MG63 (cell line): ENCODE results near the gene MPHOSPH9. TPM values are rescaled to one million over a fixed set of nuclear protein-coding genes. Genes with fewer than 3 reads are reported as not detected.
A peak's percentile ranks its signal among the peaks of the same experiment; 100 is the strongest.

Experiments
- DNase-seq: peaks from one replicate; pipeline ENCODE4 v3.0.0-alpha.2; 2020
- H3K27me3 ChIP-seq: fragments of 250-450 bp; sonication (Bioruptor Pico); 2 replicates; pipeline ENCODE4 v1.5.1; 2020; ENCODE audit warnings: mild to moderate bottlenecking, moderate library complexity
- H3K36me3 ChIP-seq: fragments of 250-450 bp; sonication (Bioruptor Pico); 2 replicates; pipeline ENCODE4 v1.5.1; 2020; ENCODE audit warnings: mild to moderate bottlenecking, moderate library complexity
- H3K4me3 ChIP-seq: fragments of 250-450 bp; sonication (Bioruptor Pico); 2 replicates; pipeline ENCODE4 v1.5.1; 2020; ENCODE audit warnings: mild to moderate bottlenecking, moderate library complexity
- H3K9me3 ChIP-seq: fragments of 250-450 bp; sonication (Bioruptor Pico); 2 replicates; pipeline ENCODE4 v1.5.1; 2020; ENCODE audit warnings: mild to moderate bottlenecking, moderate library complexity
- total RNA-seq: library from RNA; depleted of rRNA; stranded (reverse); fragments of >200 nt; shearing (Covaris generic); gene quantifications from 2 replicates; pipeline ENCODE4 v1.2.3, GENCODE V29; 2014; ENCODE audit warnings: low replicate concordance

MPHOSPH9 gene
- total RNA-seq, 1 experiment from 2014 or later, result 16.0 TPM

DNA sequence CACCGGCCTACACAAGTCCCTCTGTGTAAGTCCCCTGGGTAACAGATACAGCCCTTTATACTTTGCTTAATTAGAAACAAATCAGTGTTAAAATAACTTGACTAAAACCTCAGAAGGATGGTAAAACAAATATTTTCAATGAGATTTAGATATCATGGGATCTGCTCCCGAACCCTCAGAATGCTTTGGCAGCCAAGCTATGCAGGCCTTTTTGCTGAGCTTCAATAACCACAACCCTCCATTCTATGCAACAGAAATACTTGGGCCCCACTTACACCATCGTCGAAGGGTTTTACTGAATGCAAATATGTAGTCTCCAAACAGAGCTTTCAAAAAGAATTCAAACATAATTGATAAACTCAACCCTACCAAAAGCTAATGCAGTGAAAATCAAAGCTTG is 52.8 kb downstream of the MPHOSPH9 start:
- no peak for DNase-seq
- Histone ChIP-seq H3K9me3 (no peaks in the 10 kb centered on the region), H3K4me3 (no peak overlapping the region), H3K36me3 (peaks cover 47% of the 10 kb centered on the region), H3K27me3 (no peaks in the 10 kb centered on the region)

DNA sequence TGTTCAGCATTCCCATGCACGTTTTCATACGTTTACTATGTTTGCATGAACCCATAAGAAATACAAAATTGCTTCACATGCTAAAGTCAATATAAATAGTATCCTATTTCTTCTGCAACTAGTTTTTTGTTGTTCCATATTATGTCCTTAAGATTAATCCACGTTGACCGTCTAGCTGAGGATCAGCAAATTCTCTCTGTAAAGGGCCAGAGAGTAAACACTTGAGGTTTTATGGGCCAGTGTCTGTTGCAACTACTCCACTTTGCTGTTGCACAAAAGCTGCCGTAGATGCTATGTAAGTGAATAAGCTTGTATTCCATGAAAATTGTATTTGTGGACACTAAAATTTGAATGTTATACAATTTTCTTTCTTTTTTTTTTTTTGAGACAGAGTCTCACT is 61.0 kb downstream of the MPHOSPH9 start:
- H3K36me3 ChIP-seq, result peaks cover 38% of the 10 kb centered on the region
- H3K27me3 ChIP-seq, result no peaks in the 10 kb centered on the region
- DNase-seq, result no peak
- no peak overlapping the region for H3K4me3 ChIP-seq
- H3K9me3 ChIP-seq, result no peaks in the 10 kb centered on the region

GRCh38 chr12:123167329-123167728 is 65.6 kb downstream of the MPHOSPH9 start:
- H3K36me3 ChIP-seq, result peaks cover 23% of the 10 kb centered on the region
- no peak for DNase-seq
- no peaks in the 10 kb centered on the region for H3K27me3 ChIP-seq
- H3K9me3 ChIP-seq, result no peaks in the 10 kb centered on the region
- no peak overlapping the region for H3K4me3 ChIP-seq

- Histone ChIP-seq H3K27me3 (no peaks in the 10 kb centered on the region), H3K9me3 (no peaks in the 10 kb centered on the region), H3K4me3 (no peak overlapping the region), H3K36me3 (peaks cover 28% of the 10 kb centered on the region)
- DNase-seq, result no peak
Measured at GRCh38 chr12:123165537-123165936, 67.4 kb downstream of the MPHOSPH9 start.

DNA sequence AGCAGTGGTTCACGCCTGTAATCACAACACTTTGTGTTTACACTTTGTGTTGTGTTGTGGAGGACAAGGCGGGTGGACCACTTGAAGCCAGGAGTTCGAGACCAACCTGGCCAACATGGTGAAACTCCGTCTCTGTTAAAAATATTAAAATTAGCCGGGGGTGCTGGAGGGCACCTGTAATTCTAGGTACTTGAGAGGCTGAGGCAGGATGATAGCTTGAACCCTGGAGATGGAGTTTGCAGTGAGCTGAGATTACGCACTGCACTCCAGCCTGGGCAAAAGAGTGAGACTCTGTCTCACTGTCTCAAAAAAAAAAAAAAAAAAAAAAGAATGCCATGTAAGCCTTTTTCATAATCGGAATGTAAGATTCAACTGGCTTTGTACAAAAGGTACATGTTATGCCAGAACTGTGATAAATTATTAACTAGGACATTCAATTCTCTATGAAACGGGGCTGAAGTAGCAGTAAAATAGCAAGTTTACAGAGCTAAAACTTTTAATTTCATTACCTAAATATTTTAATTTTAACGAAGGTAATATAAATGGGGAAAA is 68.2 kb downstream of the MPHOSPH9 start:
- Histone ChIP-seq H3K36me3 (peaks cover 32% of the 10 kb centered on the region), H3K9me3 (no peaks in the 10 kb centered on the region), H3K4me3 (no peak overlapping the region), H3K27me3 (no peaks in the 10 kb centered on the region)
- DNase-seq, result no peak

- Histone ChIP-seq H3K27me3 (no peaks in the 10 kb centered on the region), H3K4me3 (no peak overlapping the region), H3K36me3 (peaks cover 32% of the 10 kb centered on the region), H3K9me3 (no peaks in the 10 kb centered on the region)
- DNase-seq, result no peak
Measured at GRCh38 chr12:123164222-123164621, 68.7 kb downstream of the MPHOSPH9 start.

GRCh38 chr12:123163227-123163626 is 69.7 kb downstream of the MPHOSPH9 start:
- DNase-seq, result no peak
- Histone ChIP-seq H3K4me3 (no peak overlapping the region), H3K36me3 (peaks cover 32% of the 10 kb centered on the region), H3K27me3 (no peaks in the 10 kb centered on the region), H3K9me3 (no peaks in the 10 kb centered on the region)

GRCh38 chr12:123160801-123161487 is 72.0 kb downstream of the MPHOSPH9 start:
- Histone ChIP-seq H3K4me3 (no peak overlapping the region), H3K27me3 (no peaks in the 10 kb centered on the region), H3K9me3 (no peaks in the 10 kb centered on the region), H3K36me3 (peaks cover 36% of the 10 kb centered on the region)
- DNase-seq, result no peak

- Histone ChIP-seq H3K27me3 (no peaks in the 10 kb centered on the region), H3K4me3 (no peak overlapping the region), H3K9me3 (no peaks in the 10 kb centered on the region), H3K36me3 (peaks cover 17% of the 10 kb centered on the region)
- DNase-seq, result no peak
Measured at GRCh38 chr12:123153906-123154305, 79.0 kb downstream of the MPHOSPH9 start.

GRCh38 chr12:123152833-123153232 is 80.1 kb downstream of the MPHOSPH9 start:
- H3K9me3 ChIP-seq, result no peaks in the 10 kb centered on the region
- no peak for DNase-seq
- H3K27me3 ChIP-seq, result no peaks in the 10 kb centered on the region
- H3K36me3 ChIP-seq, result peaks cover 20% of the 10 kb centered on the region
- no peak overlapping the region for H3K4me3 ChIP-seq

DNA sequence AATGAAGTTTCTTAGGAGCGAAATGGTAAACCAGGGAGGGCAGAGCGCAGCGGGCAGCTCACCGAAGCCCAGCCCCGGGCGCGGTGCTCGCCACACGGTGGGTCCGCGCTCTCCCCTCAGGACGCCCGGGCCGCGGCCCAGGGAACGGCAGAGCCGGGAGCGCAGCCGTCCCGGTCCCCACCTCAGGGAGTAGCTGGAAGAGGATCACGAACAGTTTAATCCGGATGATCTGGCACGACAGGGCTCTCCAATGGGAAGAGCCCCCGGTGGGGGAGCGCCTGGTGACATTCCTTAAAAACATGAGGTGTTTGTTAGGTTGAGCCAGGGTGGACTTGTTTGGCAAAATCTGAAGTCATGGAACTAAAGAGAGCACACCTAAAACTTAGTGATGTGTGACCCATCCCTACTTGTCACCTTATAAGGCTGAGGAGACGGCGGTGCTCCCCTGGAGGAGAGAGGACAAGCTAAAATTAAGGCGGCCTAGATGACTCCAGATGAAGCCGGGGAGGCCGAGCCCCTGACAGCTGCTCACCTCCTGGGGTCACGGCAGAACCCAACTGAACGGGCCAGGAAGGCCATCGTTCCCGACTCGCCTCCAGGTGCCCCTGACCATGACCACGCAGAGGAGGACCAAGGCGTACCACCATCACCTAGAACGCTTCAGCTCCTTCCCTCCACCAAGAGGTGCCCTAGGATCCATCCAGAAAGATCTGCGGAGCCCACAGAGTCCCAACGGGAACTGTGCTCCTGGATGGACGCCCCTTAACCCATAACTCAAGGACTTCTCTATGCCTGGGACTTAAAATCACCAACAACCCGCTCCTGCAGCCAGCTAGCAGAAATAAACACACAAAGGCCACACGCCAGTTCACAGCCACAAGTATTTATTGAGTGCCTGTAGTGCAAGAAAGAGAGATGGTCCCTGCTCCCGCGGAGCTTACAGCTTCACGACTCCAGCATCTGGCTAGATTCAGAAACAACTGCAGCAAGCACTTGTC is 81.2 kb downstream of the MPHOSPH9 start:
- no peaks in the 10 kb centered on the region for H3K27me3 ChIP-seq
- no peaks in the 10 kb centered on the region for H3K9me3 ChIP-seq
- peaks cover 20% of the 10 kb centered on the region for H3K36me3 ChIP-seq
- DNase-seq, result no peak
- peak overlapping the region; percentile 62 for H3K4me3 ChIP-seq

GRCh38 chr12:123150744-123151456 is 82.0 kb downstream of the MPHOSPH9 start, which contains the start of gene PITPNM2:
Gene PITPNM2, minus strand, starts transcription at chr12:123151090. Its CDS starts 116,500 bp downstream, at chr12:123034590.
- no peaks in the 10 kb centered on the region for H3K9me3 ChIP-seq
- H3K36me3 ChIP-seq, result peaks cover 16% of the 10 kb centered on the region
- peak within 1 kb of the TSS; percentile 62 for H3K4me3 ChIP-seq
- peak; percentile 67 for DNase-seq
- no peaks in the 10 kb centered on the region for H3K27me3 ChIP-seq

GRCh38 chr12:123150275-123150743 is 82.6 kb downstream of the MPHOSPH9 start:
- Histone ChIP-seq H3K9me3 (no peaks in the 10 kb centered on the region), H3K27me3 (no peaks in the 10 kb centered on the region), H3K36me3 (peaks cover 11% of the 10 kb centered on the region), H3K4me3 (peak overlapping the region; percentile 56)
- DNase-seq, result peak; percentile 47

GRCh38 chr12:123149501-123150274 is 83.3 kb downstream of the MPHOSPH9 start:
- no peak for DNase-seq

DNA sequence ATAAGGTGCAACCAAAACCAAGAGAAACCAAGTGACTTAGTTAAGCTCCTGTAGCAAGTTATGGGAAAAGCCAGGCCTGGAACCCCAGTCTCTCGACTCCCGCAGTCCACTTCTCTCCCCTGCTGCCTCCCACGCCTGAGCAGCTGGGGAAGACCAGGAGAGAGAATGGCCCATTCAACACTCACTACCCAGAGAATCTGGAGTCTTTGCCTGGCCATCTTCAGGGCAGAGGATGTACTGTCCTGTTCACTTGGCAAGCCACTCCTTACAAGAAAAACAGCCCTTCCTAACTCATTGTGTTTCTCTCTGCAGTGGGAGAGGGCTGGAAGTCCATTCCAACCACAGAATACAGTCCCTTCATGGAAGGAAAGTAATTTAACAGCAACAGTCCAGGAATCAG is 83.9 kb downstream of the MPHOSPH9 start:
- no peaks in the 10 kb centered on the region for H3K27me3 ChIP-seq

More at GRCh38 chr12:123149501-123150274, 83.3 kb downstream of the MPHOSPH9 start:
- H3K4me3 ChIP-seq, result peak overlapping the region; percentile 56
- H3K27me3 ChIP-seq, result no peaks in the 10 kb centered on the region
- peaks cover 11% of the 10 kb centered on the region for H3K36me3 ChIP-seq
- H3K9me3 ChIP-seq, result no peaks in the 10 kb centered on the region

GRCh38 chr12:123148655-123149054 is 84.3 kb downstream of the MPHOSPH9 start:
- H3K4me3 ChIP-seq, result no peak overlapping the region
- H3K36me3 ChIP-seq, result peaks cover 7% of the 10 kb centered on the region
- no peaks in the 10 kb centered on the region for H3K27me3 ChIP-seq
- DNase-seq, result no peak
- H3K9me3 ChIP-seq, result no peaks in the 10 kb centered on the region

More for the DNA sequence above, 83.9 kb downstream of the MPHOSPH9 start:
- no peaks in the 10 kb centered on the region for H3K9me3 ChIP-seq
- no peak overlapping the region for H3K4me3 ChIP-seq
- peaks cover 7% of the 10 kb centered on the region for H3K36me3 ChIP-seq
- DNase-seq, result no peak
